ENCODE data around the gene TRAK1. TPM values are rescaled to one million over a fixed set of nuclear protein-coding genes. Genes with fewer than 3 reads are reported as not detected.

The TRAK1 gene
- total and polyA plus RNA-seq, 10 of the 15 experiments (the other 5 are each of a cell fraction or from before 2014, with no cell fraction given) = 6.6 to 46.2 (median 23.7) TPM

DNA sequence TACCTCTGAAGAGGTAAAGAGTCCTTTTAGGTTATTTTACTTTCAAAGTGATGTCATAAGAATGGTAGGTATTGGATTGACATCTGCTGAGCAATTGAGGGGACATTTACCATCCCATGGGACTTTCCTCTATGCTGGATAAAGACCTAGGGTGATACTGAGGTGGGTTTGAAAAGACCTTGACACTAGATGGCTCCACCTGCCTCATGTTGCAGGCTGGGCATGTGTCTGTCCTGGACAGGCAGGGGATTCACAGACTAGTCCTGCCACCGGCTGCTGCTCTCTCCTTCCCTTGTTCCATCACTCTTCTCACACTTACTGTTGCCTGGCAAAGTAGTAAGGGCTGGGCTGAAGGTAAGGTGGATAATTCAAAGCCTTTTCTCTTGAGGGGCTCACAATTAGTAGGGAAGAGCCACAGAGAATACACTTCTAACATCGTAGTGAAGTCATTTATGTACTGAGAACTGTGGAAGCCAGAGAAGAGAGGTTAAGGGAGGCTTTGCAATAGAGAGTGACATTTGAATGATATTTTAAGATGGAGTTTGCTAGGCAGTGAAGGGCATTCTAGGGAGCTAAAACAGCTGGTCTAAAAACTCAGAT lies 27.7 kb downstream of the TRAK1 start (continued):
- TF ChIP-seq, protein P1, sequence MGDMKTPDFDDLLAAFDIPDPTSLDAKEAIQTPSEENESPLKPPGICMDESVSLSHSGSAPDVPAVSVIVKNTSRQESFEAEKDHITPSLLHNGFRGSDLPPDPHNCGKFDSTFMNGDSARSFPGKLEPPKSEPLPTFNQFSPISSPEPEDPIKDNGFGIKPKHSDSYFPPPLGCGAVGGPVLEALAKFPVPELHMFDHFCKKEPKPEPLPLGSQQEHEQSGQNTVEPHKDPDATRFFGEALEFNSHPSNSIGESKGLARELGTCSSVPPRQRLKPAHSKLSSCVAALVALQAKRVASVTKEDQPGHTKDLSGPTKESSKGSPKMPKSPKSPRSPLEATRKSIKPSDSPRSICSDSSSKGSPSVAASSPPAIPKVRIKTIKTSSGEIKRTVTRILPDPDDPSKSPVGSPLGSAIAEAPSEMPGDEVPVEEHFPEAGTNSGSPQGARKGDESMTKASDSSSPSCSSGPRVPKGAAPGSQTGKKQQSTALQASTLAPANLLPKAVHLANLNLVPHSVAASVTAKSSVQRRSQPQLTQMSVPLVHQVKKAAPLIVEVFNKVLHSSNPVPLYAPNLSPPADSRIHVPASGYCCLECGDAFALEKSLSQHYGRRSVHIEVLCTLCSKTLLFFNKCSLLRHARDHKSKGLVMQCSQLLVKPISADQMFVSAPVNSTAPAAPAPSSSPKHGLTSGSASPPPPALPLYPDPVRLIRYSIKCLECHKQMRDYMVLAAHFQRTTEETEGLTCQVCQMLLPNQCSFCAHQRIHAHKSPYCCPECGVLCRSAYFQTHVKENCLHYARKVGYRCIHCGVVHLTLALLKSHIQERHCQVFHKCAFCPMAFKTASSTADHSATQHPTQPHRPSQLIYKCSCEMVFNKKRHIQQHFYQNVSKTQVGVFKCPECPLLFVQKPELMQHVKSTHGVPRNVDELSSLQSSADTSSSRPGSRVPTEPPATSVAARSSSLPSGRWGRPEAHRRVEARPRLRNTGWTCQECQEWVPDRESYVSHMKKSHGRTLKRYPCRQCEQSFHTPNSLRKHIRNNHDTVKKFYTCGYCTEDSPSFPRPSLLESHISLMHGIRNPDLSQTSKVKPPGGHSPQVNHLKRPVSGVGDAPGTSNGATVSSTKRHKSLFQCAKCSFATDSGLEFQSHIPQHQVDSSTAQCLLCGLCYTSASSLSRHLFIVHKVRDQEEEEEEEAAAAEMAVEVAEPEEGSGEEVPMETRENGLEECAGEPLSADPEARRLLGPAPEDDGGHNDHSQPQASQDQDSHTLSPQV (IDR thresholded peaks at IDR 0.05) = no peak
- TF ChIP-seq MAX (IDR thresholded peaks at IDR 0.05; ENCODE audit: low read depth, low read length) (peak; percentile 39; the same call in 1 of the 2 replicates), IKZF2 (IDR thresholded peaks at IDR 0.05) (no peak), MEF2A (IDR thresholded peaks at IDR 0.05; ENCODE audit: insufficient read depth, low read depth, low read length) (peak; percentile 37; the same call in 1 of the 2 replicates)

Measured in GM12878 (cell line).